BJ (cell line): Measurements from ENCODE around the gene ZNHIT3. TPM values are rescaled to one million over a fixed set of nuclear protein-coding genes. Genes with fewer than 3 reads are reported as not detected.

Experiments
- CTCF ChIA-PET: fragments of 350-600 bp; formaldehyde crosslinking; extraction: SDS; loops from one replicate; lab custom pipeline; 2021; ENCODE audit warnings: antibody characterized with exemption, inconsistent platforms; lab: Yijun Ruan, JAX
- POLR2A ChIA-PET: fragments of 300-600 bp; sonication (Branson Sonifier 250); formaldehyde crosslinking; extraction: SDS; loops from one replicate; lab custom pipeline; 2021; ENCODE audit warnings: antibody characterized with exemption; lab: Charles Lee
- DNase-seq: peaks from one replicate; pipeline ENCODE4 v3.0.0-alpha.2; 2011; ENCODE audit warnings: low read depth
- H3K27me3 ChIP-seq: 2 replicates; pipeline ENCODE4 v1.6.0; 2011; ENCODE audit warnings: low read length; ENCODE audit not compliant: control insufficient read depth, insufficient read depth
- H3K36me3 ChIP-seq: 2 replicates; pipeline ENCODE4 v1.5.1; 2011; ENCODE audit warnings: low read length; ENCODE audit not compliant: control insufficient read depth, insufficient read depth
- H3K4me3 ChIP-seq: 2 replicates; pipeline ENCODE4 v1.5.1; 2011; ENCODE audit warnings: low read depth, mild to moderate bottlenecking, control low read depth, low read length
- polyA plus RNA-seq: library from polyadenylated mRNA; depleted of rRNA; stranded (reverse); fragments of >200 nt; gene quantifications from 2 replicates; pipeline ENCODE4 v1.2.3, GENCODE V29; 2011
- TF ChIP-seq, protein P1 (sequence below): IDR thresholded peaks from 2 replicates; pipeline ENCODE4 v1.5.1; 2011; ENCODE audit warnings: low read depth, mild to moderate bottlenecking, control low read depth, inconsistent platforms, low read length, moderate library complexity; ENCODE audit not compliant: insufficient read depth

The ZNHIT3 gene
- polyA plus RNA-seq, 1 experiment: 43.6 TPM

DNA sequence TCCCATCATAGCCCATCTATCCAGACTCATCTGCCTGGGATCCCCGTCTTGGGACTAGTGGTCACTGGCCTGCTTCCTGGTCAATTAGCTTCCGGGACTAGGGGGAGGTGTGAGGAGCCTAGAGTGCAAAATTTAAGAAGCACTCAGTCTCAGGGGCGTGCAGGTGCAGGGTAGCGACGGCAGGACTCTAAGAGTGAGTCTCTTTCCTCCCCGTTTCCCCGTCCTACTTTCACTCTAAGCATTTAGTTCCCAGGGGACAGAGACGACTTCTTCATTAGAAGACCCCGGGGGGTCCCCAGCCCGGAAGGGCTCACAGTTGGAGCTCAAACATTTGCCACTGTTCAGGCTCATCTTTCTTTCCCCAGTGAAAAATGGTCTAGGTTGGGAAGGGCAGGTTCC, 677 bp upstream of the ZNHIT3 start:
- Histone ChIP-seq H3K36me3 (no peaks in the 10 kb centered on the region), H3K27me3 (peaks cover 3% of the 10 kb centered on the region), H3K4me3 (peak overlapping the region; percentile 79)
- no peak for DNase-seq
- ChIA-PET CTCF (no interaction called here), POLR2A (no interaction called here)
- TF ChIP-seq, protein P1, sequence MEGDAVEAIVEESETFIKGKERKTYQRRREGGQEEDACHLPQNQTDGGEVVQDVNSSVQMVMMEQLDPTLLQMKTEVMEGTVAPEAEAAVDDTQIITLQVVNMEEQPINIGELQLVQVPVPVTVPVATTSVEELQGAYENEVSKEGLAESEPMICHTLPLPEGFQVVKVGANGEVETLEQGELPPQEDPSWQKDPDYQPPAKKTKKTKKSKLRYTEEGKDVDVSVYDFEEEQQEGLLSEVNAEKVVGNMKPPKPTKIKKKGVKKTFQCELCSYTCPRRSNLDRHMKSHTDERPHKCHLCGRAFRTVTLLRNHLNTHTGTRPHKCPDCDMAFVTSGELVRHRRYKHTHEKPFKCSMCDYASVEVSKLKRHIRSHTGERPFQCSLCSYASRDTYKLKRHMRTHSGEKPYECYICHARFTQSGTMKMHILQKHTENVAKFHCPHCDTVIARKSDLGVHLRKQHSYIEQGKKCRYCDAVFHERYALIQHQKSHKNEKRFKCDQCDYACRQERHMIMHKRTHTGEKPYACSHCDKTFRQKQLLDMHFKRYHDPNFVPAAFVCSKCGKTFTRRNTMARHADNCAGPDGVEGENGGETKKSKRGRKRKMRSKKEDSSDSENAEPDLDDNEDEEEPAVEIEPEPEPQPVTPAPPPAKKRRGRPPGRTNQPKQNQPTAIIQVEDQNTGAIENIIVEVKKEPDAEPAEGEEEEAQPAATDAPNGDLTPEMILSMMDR: no peak

DNA sequence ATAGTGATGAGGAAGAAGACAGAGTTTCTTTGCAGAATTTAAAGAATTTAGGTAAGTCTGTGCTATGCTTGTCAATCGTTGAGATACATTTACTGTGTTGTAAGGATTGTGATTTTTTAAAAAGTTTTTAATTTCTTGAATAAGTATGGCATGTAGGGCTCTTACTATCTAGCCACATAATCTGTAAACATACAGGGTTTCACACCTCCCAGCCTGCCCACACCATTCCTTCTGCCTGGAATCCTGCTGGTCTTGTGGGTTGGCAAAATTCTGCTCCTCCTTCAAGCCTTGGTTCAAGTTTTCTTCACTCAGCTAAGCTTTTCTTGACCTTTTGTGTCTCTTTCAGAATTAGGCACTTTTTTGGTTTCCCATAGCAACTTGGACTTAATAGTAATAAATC, 7.5 kb downstream of the ZNHIT3 start:
- ChIA-PET POLR2A (no interaction called here), CTCF (interaction anchor here (1.1 to 1.6 kb wide), 2 partner anchors 11 to 41 kb away, joined by 3 to 6 read pairs; partner anchors contain the start of genes MYO19 and PIGW)
- Histone ChIP-seq H3K4me3 (no peak overlapping the region), H3K36me3 (peaks cover 13% of the 10 kb centered on the region), H3K27me3 (no peaks in the 10 kb centered on the region)
- TF ChIP-seq, protein P1: no peak
- DNase-seq: no peak

GRCh38 chr17:36494674-36495073, 8.2 kb downstream of the ZNHIT3 start:
- no peak for DNase-seq
- Histone ChIP-seq H3K4me3 (no peak overlapping the region), H3K27me3 (no peaks in the 10 kb centered on the region), H3K36me3 (peaks cover 13% of the 10 kb centered on the region)
- ChIA-PET CTCF (interaction anchor here (0.8 to 1.6 kb wide), 3 partner anchors 11 to 40 kb away, joined by 3 to 6 read pairs (median 3); partner anchors contain the start of genes MYO19 and PIGW), POLR2A (no interaction called here)
- TF ChIP-seq, protein P1: no peak

GRCh38 chr17:36495076-36495578, 8.6 kb downstream of the ZNHIT3 start:
- ChIA-PET POLR2A (no interaction called here), CTCF (interaction anchor here (0.8 to 1.6 kb wide), 4 partner anchors 11 to 39 kb away, joined by 3 to 6 read pairs (median 3); partner anchors contain the start of genes MYO19 and PIGW)
- no peaks in the 10 kb centered on the region for H3K27me3 ChIP-seq
- no peak for DNase-seq
- TF ChIP-seq, protein P1: no peak
- H3K4me3 ChIP-seq: no peak overlapping the region
- peaks cover 13% of the 10 kb centered on the region for H3K36me3 ChIP-seq

GRCh38 chr17:36496018-36496789, 9.7 kb downstream of the ZNHIT3 start:
- Histone ChIP-seq H3K27me3 (no peaks in the 10 kb centered on the region), H3K36me3 (peaks cover 19% of the 10 kb centered on the region), H3K4me3 (no peak overlapping the region)
- CTCF ChIA-PET: interaction anchor here (0.8 kb wide), 1 partner anchor 16 kb away, joined by 3 read pairs; no protein-coding TSS in a partner anchor
- TF ChIP-seq, protein P1: no peak
- no peak for DNase-seq
- POLR2A ChIA-PET: no interaction called here
